Brain pericyte (primary cell): ENCODE measurements around the gene PRKCE.

Source experiments
- DNase-seq: peaks from one replicate; pipeline ENCODE4 v3.0.0-alpha.2; 2012; ENCODE audit warnings: low read depth, low spot score

Gene PRKCE

GRCh38 chr2:46014911-46015654, 363.6 kb downstream of the PRKCE start:
- no peak for DNase-seq

GRCh38 chr2:46015671-46016070, 364.2 kb downstream of the PRKCE start:
- no peak for DNase-seq

GRCh38 chr2:46016091-46016490, 364.6 kb downstream of the PRKCE start:
- no peak for DNase-seq

GRCh38 chr2:46018773-46019591, 367.5 kb downstream of the PRKCE start:
- no peak for DNase-seq

- DNase-seq = no peak
Observed at GRCh38 chr2:46020416-46020815, 368.9 kb downstream of the PRKCE start.

GRCh38 chr2:46023165-46023854, 371.8 kb downstream of the PRKCE start:
- DNase-seq = no peak

- no peak for DNase-seq
Observed at GRCh38 chr2:46024146-46024779, 372.8 kb downstream of the PRKCE start.

GRCh38 chr2:46025081-46025480, 373.6 kb downstream of the PRKCE start:
- DNase-seq = no peak

GRCh38 chr2:46025676-46026075, 374.2 kb downstream of the PRKCE start:
- no peak for DNase-seq

GRCh38 chr2:46026431-46026830, 375.0 kb downstream of the PRKCE start:
- no peak for DNase-seq

GRCh38 chr2:46029332-46029811, 377.9 kb downstream of the PRKCE start:
- peak; percentile 15 for DNase-seq

GRCh38 chr2:46030330-46030729, 378.9 kb downstream of the PRKCE start:
- DNase-seq = no peak

- DNase-seq = no peak
Observed at GRCh38 chr2:46032161-46032813, 380.8 kb downstream of the PRKCE start.

- DNase-seq = no peak
Observed at GRCh38 chr2:46032996-46033395, 381.5 kb downstream of the PRKCE start.

- DNase-seq = no peak
Observed at GRCh38 chr2:46034535-46034934, 383.1 kb downstream of the PRKCE start.

GRCh38 chr2:46036929-46037328, 385.5 kb downstream of the PRKCE start:
- no peak for DNase-seq

- DNase-seq = no peak
Observed at GRCh38 chr2:46039543-46040303, 388.2 kb downstream of the PRKCE start.

GRCh38 chr2:46040563-46041155, 389.2 kb downstream of the PRKCE start:
- no peak for DNase-seq

GRCh38 chr2:46041434-46041833, 390.0 kb downstream of the PRKCE start:
- DNase-seq = no peak

- DNase-seq = no peak
Observed at GRCh38 chr2:46042207-46042637, 390.7 kb downstream of the PRKCE start.
